GM12865 (cell line): ENCODE data around the gene AACS.
"Not testable (repeated sequence)": the region's sequence is repeated elsewhere in the genome, so short reads cannot be mapped to it uniquely, and the experiment has no call there.

Experiments used
- DNase-seq: peaks from one replicate; pipeline ENCODE4 v3.0.0; 2010; ENCODE audit warnings: low read depth
- H3K4me3 ChIP-seq: 2 replicates; pipeline ENCODE4 v1.5.1; 2011; ENCODE audit warnings: mild to moderate bottlenecking, low read depth, low read length, control low read depth
- CTCF ChIP-seq: IDR thresholded peaks from 2 replicates; pipeline ENCODE4 v1.5.1; 2011; ENCODE audit warnings: low read length, control low read depth, low read depth, inconsistent platforms; ENCODE audit not compliant: insufficient read depth; ENCODE audit errors: missing control alignments

Gene AACS

GRCh38 chr12:125069616-125070015, 4.4 kb downstream of the AACS start:
- no peak overlapping the region for H3K4me3 ChIP-seq
- DNase-seq, result no peak
- no peak for TF ChIP-seq CTCF

GRCh38 chr12:125070112-125070511, 4.9 kb downstream of the AACS start:
- no peak for DNase-seq
- no peak for TF ChIP-seq CTCF
- no peak overlapping the region for H3K4me3 ChIP-seq

GRCh38 chr12:125070661-125071390, 5.6 kb downstream of the AACS start:
- DNase-seq, result no peak
- TF ChIP-seq CTCF, result no peak
- no peak overlapping the region for H3K4me3 ChIP-seq

GRCh38 chr12:125071456-125071855, 6.2 kb downstream of the AACS start:
- H3K4me3 ChIP-seq, result no peak overlapping the region
- no peak for DNase-seq
- no peak for TF ChIP-seq CTCF

- no peak for DNase-seq
- TF ChIP-seq CTCF, result no peak
- H3K4me3 ChIP-seq, result no peak overlapping the region
Measured at GRCh38 chr12:125072496-125072895, 7.3 kb downstream of the AACS start.

GRCh38 chr12:125074294-125074693, 9.1 kb downstream of the AACS start:
- DNase-seq, H3K4me3 ChIP-seq: not testable (repeated sequence)

- no peak overlapping the region for H3K4me3 ChIP-seq
- no peak for DNase-seq
- TF ChIP-seq CTCF, result no peak
Measured at GRCh38 chr12:125076103-125076502, 10.9 kb downstream of the AACS start.
